SKM-1 (cell line): ENCODE measurements around the gene KIF18A.
"Not testable (repeated sequence)": the region's sequence is repeated elsewhere in the genome, so short reads cannot be mapped to it uniquely, and the experiment has no call there.

Experiments used
- DNase-seq: peaks from one replicate; lab custom pipeline; 2025; ENCODE audit not compliant: unreplicated experiment; lab: John Stamatoyannopoulos, UW

The KIF18A gene

DNA sequence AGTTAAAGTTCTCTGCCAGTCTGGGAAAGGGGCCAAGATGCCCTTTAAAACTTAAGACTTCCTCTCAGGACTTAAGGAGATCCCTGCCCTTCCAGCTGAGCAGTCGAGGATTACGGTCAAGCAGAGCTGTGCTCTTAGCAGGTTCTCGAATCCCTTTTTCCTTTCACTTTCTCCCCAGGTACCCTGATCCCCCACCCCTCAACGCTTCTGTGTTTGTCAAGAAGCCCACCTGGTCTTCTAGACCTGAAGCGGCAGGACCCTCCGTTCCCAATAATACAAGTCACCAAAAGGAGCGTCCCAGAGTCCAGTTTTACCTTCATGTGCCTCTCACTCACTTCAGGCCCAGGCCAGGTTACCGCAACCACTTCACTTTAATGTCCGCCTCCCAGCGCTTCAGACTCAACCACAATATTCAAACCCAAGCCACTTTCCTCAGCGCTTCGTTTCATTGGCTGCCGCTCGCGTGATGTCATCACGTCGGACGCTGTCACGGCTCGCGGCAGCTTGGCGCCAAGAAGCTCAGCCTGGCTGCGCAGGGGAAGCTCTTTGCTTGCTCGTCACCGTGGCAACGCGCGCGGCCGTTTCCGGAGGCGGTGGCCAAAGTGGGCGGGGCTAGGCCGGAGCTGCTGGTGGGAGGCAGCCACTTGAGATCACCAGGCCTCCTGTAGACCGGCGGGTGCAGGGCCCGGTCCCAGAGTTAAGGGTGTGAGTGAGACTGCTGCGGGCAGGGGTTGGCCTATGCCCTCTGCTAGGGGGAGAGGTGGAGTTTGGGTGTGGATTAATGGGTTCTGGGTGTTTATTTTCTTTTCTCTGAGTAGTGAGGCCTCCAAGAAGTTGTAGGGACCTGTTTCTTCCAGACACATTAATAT is at the start of gene KIF18A, which contains the start of gene METTL15:
KIF18A (minus strand) TSS at position 407 of the 869 bp plus-strand sequence. CDS start 10,209 bp downstream, outside the sequence.
METTL15 (plus strand) TSS at position 639 of the 869 bp plus-strand sequence. CDS start 4,947 bp downstream, outside the sequence.
- DNase-seq = peak; percentile 84

DNA sequence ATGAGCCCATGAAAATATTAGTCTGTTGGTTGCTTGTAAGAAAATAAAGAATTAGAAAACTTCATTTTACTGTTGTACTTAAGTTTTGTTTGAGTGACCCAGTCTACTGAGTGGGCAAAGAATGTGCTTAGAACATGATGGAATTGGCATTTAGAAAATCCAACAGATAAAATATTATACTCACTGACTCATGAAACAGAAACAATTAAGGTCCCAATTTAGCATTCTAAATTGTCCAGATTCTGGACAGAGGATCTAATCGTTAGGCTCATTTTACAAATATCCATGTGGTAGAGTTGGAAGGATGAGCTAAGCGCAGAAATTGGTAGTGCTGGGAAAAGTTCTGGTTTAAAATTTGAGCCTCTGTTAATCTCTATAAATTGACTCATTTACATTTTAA is 45.6 kb upstream of the KIF18A start:
- DNase-seq = no peak

DNA sequence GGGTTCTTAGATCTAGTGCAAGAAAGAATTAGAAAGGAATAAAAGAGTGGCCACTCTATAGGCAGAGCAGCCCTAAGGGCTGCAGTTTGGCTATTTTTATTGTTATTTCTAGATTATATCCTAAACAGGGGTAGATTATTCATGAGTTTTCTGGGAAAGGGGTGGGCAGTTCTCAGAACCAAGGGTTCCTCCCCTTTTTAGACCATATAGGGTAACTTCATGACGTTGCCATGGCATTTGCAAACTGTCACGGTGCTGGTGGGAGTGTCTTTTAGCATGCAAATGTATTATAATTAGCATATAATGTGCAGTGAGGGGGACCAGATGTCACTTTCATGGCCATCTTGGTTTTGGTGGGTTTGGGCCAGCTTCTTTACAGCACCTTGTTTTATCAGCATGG is 44.8 kb upstream of the KIF18A start:
- no peak for DNase-seq

DNA sequence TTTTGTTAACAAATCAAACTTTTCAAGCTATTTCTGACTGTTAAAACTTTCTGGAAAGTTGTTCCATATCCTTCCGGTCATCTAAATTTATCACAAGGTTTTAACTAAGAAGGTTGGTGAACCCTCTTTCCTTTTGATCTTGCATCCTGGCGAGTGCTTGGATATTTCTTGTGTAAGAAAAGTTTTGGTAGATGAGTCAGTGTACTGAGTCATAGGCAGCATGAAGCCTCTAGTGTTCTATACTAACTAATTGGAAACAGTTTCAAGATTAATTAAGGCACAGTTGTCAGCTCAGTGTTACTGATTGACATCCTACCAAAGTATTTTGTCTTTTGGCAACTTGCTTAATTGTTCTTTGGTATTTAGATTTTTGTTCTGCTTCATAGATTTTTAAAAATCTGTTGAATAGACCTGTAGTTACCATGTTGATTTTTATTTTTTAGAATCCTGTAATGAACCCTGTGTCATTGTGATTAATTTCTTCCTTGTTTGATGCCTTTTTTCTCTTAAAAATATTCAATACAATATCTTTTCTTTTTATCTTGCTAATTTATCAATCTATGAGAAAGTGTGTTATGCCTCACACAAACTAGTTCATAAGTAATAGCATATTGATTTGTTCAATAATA is 38.3 kb upstream of the KIF18A start:
- DNase-seq = no peak

DNA sequence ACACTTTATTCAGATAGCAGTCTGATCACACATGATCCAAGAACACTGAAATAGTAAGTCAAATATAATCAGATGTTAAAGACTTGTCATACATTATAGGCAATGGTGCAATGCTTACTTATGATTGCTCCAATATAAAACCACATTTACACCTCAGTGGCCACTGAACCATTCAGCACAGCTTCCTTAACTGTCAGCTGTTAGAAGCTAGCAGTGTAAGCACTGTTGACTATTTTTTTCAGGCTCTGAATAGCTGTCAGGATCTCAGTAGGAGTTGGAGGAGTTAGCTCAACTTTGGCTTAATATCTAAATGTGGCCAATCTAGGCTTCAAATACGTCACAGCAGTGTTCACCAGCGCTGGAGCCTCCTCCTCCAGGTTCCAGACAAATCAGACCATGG is 36.9 kb upstream of the KIF18A start:
- no peak for DNase-seq

DNA sequence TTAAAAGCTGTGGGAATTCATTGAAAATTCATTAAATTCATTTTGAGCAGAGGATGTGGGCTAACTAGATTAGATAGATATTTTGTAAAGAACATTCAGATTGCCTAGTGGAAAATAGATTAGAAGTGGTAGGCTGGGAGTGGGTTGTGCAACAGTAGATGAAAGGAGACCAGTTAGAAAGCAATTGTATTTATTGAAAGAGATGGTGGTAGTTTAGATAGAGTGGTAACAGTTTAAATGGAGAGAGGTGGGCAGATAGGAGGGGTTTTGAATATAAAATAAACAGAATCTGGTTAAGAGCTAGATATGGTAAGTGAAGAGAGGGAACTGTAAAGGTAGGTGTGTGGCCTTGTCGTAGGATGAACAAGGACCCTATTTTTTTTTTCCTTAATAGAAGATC is 34.8 kb upstream of the KIF18A start:
- no peak for DNase-seq

DNA sequence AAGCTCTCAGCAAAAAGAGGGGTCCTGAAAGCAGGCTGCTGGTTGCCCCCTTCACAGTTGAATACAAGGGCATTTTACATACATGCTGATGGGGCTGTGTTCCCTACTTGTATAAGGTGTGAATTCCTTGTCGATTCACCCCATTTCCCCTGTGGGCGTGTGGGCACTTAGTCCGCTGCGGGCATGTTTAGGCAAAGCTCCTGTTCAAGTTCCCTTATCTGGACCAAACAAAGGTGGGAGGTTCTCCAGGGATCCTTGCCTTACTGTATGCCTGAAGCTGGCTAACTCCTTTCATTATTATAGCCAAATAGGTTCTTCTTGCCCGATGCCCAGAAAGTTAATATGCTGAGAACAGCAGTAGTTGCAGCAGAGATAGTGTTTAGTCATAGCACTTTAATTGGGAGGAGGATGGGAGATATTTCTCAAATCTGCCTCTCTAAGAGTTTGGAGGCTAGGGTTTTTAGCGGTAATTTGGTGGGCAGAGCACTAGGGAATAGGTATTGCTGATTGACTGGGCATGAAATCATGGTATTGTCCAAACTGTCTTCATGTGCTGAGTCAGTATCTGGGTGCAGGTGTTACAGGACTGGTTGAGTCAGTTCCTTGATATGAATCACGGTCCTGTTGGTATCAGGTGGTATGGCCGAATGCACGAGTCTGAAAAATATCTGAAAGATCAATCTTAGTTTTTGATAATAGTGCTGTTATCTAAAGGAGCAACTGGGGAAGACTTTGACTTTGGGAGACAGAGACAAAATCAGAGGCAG is 32.9 kb upstream of the KIF18A start:
- DNase-seq = no peak

DNA sequence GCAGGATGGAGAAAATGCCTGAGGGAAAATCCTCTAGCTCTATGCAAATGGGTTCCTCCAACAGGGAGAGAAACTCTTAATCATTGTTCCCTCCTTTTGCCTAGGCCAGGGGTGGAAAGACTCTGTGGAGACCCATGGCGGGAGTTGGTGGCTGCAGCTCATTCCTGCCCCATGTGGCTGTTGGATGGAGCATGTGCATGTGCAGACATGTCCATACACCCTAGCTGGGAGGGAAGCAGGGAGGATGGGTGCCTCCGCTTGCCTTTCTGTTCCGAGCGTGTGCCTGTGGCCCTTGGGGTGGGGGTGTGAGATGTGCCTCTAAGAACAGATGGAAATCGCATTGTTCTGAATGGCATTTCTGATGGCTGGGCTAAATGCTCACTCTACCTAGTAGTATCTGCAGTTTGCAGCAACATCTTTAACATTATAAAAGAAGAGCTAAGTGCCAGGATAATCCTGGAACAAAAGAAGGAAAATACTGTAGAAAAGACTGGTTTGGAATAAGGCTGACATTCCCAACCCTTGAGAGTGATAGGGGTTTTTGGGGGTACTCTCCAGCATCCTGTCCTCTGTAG is 32.0 kb upstream of the KIF18A start:
- no peak for DNase-seq

DNA sequence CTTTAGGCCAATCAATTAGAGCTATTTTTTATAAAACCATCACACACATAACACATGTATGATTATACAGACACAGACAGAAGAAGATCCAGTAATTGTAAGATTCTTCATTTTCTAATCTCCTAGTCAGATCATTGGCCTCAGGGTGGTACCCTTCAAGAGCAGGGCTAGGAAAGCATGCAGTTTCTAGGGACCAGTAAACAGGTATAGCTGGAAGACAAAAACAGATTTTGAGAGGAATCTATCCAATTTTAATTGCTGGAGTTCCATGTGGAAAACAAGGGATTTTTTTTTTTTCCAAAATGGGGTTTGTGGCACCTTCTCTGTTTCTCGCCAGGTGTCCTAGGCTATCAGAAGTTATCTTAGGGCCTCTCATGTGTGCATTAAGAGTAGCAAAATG is 29.9 kb upstream of the KIF18A start:
- no peak for DNase-seq

DNA sequence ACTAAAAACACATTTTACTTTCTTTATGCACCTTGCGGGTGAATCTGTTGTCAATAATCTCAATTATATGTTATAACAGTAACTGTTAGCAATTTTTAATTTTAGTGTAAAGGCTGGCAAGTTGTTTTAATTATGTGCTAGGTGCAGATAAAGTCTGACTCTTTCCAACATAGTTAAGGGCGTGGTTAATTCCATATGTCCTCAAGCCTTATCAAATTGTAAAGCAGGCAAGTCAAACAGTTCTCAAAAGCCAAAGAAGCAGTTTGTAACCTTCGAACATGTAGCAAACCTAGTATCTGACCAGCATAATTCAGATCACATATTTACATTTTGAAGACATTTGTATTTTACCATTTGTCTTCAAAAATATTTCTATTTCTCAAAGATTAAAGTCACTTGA is 29.4 kb upstream of the KIF18A start:
- no peak for DNase-seq

DNA sequence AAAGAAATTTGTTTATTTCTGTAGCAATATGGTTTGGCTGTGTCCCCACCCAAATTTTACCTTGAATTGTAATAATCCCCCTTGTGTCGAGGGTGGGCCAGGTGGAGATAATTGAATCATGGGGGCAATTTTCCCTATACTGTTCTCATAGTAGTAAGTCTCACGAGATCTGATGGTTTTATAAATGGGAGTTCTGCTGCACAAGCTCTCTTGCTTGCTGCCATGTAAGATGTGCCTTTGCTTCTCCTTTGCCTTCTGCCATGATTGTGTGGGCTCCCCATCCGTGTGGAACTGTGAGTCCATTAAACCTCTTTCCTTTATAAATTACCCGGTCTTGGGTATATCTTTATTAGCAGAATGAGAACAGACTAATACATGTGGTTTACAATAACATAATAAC is 28.2 kb upstream of the KIF18A start:
- not testable (repeated sequence) for DNase-seq

DNA sequence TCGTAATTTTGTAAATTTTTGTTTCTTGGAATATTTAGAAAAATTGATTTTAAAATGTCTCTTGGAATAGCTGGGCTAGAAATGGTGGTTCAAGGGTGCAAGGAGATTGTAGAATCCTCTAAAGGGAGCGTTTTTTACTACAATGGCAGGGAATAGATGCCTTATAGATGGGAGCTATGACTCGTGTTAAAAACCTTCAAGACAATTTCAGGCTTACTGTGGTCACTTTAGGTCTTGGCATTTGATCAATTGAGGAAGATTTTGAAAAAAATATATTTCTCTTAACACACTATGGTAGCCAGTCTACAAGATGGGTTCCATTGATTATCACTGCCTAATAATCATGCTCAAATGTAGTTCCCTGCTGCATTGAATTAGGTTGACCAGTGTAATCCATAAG is 25.2 kb upstream of the KIF18A start:
- DNase-seq = no peak

DNA sequence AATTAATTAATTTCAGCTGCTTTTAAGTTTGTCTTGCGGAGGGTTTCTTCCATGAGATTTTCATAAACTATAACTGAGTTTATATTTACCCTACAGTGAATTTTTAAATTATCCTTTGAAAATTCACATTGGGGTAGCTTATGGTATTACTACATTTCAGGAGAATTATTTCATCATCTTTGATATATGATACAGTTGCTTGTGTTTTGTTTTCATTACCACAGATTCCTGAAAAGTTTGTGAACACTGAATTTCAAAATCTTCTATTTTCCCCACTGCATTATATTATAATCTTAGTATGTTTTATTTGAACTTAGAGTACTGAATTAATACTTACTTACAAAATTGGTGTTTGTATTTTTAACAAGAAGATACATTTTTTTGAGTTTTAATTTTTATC is 24.6 kb upstream of the KIF18A start:
- DNase-seq = no peak

DNA sequence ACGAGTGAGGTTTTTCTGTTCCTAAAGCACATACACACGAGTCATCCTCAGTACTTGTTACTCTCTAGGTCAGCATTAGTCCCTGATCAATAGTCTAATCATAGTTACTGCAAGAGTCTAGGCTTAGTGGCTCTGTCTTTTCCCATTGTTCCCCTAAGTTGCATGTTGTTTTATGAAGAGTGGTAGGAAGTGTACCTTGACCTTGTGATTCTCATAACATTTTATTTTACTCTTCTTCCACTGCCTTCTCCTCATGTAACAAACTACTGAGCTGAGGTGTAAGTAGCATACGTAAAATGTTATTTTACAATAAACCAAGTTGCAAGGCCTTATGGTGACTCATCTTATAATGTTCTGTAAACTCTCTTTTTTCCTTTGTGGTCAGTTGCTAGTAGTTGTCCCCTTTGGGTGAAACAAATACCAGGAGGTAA is 15.2 kb upstream of the KIF18A start:
- DNase-seq = no peak

DNA sequence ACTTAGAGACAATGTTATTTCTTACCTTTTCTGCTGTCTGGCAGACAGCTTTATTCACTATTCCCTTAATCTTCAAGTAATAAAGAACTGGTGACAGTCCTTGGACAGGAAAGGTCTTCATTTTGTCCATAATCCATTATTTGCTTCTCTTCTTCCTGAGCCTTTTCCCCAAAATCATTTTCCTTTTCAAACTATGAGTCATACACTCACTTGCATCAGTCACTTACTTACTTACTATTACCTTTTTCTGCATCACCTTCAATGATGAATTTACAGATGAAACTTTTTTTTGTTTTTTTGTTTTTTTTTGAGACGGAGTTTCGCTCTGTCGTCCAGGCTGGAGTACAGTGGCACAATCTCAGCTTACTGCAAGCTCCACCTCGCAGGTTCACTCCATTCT is 9.8 kb upstream of the KIF18A start:
- no peak for DNase-seq

DNA sequence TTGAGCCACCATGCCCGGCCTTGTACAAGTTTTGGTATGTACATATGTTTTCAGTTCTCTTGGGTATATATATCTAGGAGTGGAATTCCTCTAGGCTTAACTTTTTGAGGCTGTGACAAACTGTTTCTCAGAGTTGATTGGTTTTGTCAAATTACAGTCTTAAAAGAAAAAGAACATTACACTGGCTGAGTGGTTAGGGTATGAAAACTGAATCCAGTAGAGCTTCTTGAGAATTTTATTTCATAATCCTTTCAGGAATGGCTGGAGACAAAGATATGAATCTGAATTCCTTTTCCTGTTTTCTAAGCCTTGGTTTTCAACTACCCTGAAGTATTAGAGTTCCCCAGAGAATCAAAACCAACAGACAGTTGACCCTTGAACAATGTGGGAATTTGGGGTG is 6.8 kb upstream of the KIF18A start:
- DNase-seq = no peak

DNA sequence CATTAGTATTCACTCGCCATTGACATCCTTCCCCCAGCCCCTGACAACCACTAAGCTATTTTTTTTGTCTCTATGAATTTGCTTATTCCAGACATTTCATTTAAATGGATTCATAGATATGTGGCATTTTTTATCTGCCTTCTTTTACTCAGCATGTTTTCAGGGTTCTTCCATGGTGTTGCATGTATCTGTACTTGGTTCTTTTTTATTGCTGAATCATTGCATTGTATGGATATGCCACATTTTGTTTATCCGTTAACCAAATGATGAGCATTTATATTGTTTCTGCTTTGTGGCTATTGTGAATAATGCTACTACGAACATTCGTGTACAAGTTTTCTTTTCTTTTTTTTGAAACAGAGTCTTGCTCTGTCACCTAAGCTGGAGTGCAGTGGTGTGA is 6.2 kb upstream of the KIF18A start:
- DNase-seq = no peak

DNA sequence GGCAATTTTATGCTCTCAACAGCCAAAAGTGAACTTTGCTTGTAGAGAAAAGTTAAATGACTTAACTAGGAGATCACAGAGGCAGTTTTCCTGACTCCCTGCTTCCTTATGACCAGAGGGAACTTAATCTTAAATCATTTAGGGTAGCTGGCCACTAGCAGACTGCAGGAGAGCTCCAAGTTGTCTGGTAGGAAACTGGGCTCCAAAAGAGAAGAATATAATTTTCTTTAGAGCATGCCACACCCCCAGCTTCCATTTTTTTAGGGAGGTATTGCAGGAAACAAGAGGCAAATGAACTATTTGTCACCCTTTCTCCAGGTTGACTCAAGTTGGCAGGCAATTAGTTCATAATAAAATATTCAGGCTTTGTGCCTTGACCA is 2.9 kb upstream of the KIF18A start:
- DNase-seq = no peak

DNA sequence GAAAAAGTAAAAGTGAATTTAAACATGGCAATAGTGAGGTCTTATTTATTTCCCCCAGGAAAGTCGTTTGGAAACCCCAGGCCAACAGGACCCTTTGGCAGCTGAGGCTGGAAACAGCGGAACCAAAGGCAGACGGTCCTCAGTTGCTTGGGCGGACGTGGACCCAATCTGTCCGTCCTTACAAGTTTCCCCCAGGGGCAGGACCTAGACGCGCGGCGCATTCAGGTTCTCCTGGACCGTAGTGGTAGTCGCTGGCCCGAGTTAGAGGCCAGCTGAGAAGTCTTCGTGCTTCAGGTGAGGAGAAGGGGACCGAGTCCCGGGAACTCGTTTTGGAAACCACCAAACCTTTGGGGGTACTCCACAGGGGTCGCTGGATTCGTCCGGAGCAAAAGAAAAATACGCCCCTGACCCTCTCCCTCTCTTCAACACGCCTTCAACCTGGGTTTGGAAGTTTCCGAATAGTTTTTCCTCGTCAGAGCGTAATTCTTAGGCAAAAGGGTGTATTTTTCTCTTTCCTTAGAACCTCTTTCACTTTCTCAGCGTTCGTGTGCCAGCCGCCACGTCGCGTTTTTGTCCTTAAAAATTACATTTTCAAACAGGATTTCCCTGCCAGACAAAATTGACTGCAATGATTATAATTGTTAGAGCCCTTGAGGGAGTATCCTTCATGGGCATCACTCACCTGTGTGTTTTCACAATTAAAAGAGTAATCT is 2.3 kb upstream of the KIF18A start:
- peak; percentile 54 for DNase-seq

DNA sequence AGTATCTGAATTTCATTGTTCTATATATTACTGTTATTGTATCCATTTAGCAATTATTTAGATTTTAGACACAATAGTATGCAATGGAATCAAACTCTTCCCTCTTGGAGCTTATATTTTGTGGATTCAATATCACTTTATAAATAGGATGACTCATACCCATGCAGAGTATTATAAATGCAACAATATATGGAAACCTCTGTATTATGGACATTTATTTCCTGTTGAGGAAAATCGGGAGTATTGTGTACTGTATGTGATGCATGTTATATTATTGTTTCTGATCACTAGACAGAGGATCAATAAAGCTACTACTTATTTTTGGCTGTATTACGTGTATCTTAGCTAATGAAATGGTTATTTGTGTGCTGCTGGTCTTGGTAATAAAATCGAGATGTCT is 1.0 kb upstream of the KIF18A start:
- no peak for DNase-seq
